ENCODE measurements around the gene ADCY2. TPM values are rescaled to one million over a fixed set of nuclear protein-coding genes. Genes with fewer than 3 reads are reported as not detected.

ADCY2 gene
- total RNA-seq, 5 donors from 2014 or later (not counting 1 experiment from before 2014, with no cell fraction given), result 0.23 to 0.32 TPM; not detected in 3

GRCh38 chr5:7585807-7586206 is 189.9 kb downstream of the ADCY2 start:
- H3K27me3 Mint-ChIP-seq, result no peaks in the 10 kb centered on the region
- Histone ChIP-seq H3K36me3 (ENCODE audit: control insufficient read depth in 2 of 2, extremely low read depth in 1 of 2, insufficient read depth in 1 of 2, low read length in 1 of 2) (no peaks in the 10 kb centered on the region), H3K4me1 (ENCODE audit: control insufficient read depth in 1 of 2, extremely low read depth in 1 of 2, insufficient read depth in 2 of 2, low read length in 2 of 2) (no peaks in the 10 kb centered on the region), H3K27me3 (replicated peaks in 1 of 2; ENCODE audit: control insufficient read depth in 2 of 2, extremely low read depth in 1 of 2, insufficient read depth in 2 of 2, low read length in 1 of 2) (no peaks in the 10 kb centered on the region), H3K27ac (ENCODE audit: low read length) (no peak overlapping the region), H3K9me3 (no peaks in the 10 kb centered on the region), H3K4me3 (ENCODE audit: control insufficient read depth in 1 of 2, extremely low read depth in 1 of 2, low read length in 1 of 2) (no peak overlapping the region)
- H3K4me3 Mint-ChIP-seq, result no peak overlapping the region
- no peaks in the 10 kb centered on the region for H3K36me3 Mint-ChIP-seq
- H3K9me3 Mint-ChIP-seq, result no peaks in the 10 kb centered on the region
- ChIA-PET CTCF (no interaction called here), POLR2A (no interaction called here)
- ATAC-seq (replicated peaks in 1 of 4), result no peak
- no CpG with 5 or more reads among the region's 3 CpGs for WGBS (ENCODE audit: insufficient coverage)
- H3K27ac Mint-ChIP-seq, result no peak overlapping the region
- DNase-seq, result no peak
- no peaks in the 10 kb centered on the region for H3K4me1 Mint-ChIP-seq

- Mint-ChIP-seq H3K4me3 (no peak overlapping the region), H3K27me3 (no peaks in the 10 kb centered on the region), H3K36me3 (no peaks in the 10 kb centered on the region), H3K4me1 (no peaks in the 10 kb centered on the region), H3K27ac (no peak overlapping the region), H3K9me3 (no peaks in the 10 kb centered on the region)
- no peak for DNase-seq
- no peak for ATAC-seq (replicated peaks in 1 of 4)
- Histone ChIP-seq H3K4me1 (ENCODE audit: control insufficient read depth in 1 of 2, extremely low read depth in 1 of 2, insufficient read depth in 2 of 2, low read length in 2 of 2) (no peaks in the 10 kb centered on the region), H3K27me3 (replicated peaks in 1 of 2; ENCODE audit: control insufficient read depth in 2 of 2, extremely low read depth in 1 of 2, insufficient read depth in 2 of 2, low read length in 1 of 2) (no peaks in the 10 kb centered on the region), H3K4me3 (ENCODE audit: control insufficient read depth in 1 of 2, extremely low read depth in 1 of 2, low read length in 1 of 2) (no peak overlapping the region), H3K36me3 (ENCODE audit: control insufficient read depth in 2 of 2, extremely low read depth in 1 of 2, insufficient read depth in 1 of 2, low read length in 1 of 2) (no peaks in the 10 kb centered on the region), H3K9me3 (no peaks in the 10 kb centered on the region), H3K27ac (ENCODE audit: low read length) (no peak overlapping the region)
- CTCF ChIA-PET, result no interaction called here
- POLR2A ChIA-PET, result no interaction called here
- 86% methylated on average over 8 of the region's 12 CpGs for WGBS (ENCODE audit: insufficient coverage)
Observed at GRCh38 chr5:7586480-7586879, 190.5 kb downstream of the ADCY2 start.

GRCh38 chr5:7589800-7590199 is 193.9 kb downstream of the ADCY2 start:
- no peak overlapping the region for H3K4me3 ChIP-seq (ENCODE audit: control insufficient read depth in 1 of 2, extremely low read depth in 1 of 2, low read length in 1 of 2)
- no peaks in the 10 kb centered on the region for H3K36me3 ChIP-seq (ENCODE audit: control insufficient read depth in 2 of 2, extremely low read depth in 1 of 2, insufficient read depth in 1 of 2, low read length in 1 of 2)
- Mint-ChIP-seq H3K36me3 (no peaks in the 10 kb centered on the region), H3K9me3 (peaks cover 0 to 7% (median 0%) of the 10 kb centered on the region in 3 donors), H3K27ac (no peak overlapping the region), H3K27me3 (peaks cover 0 to 4% of the 10 kb centered on the region in 2 donors), H3K4me3 (no peak overlapping the region), H3K4me1 (no peaks in the 10 kb centered on the region)
- H3K27ac ChIP-seq (ENCODE audit: low read length), result no peak overlapping the region
- no peak for DNase-seq
- ChIA-PET POLR2A (no interaction called here), CTCF (no interaction called here)
- H3K27me3 ChIP-seq (replicated peaks in 1 of 2; ENCODE audit: control insufficient read depth in 2 of 2, extremely low read depth in 1 of 2, insufficient read depth in 2 of 2, low read length in 1 of 2), result no peaks in the 10 kb centered on the region
- H3K4me1 ChIP-seq (ENCODE audit: control insufficient read depth in 1 of 2, extremely low read depth in 1 of 2, insufficient read depth in 2 of 2, low read length in 2 of 2), result no peaks in the 10 kb centered on the region
- no peaks in the 10 kb centered on the region for H3K9me3 ChIP-seq
- ATAC-seq (replicated peaks in 1 of 4), result no peak
- 85% methylated on average over 4 of the region's 5 CpGs for WGBS (ENCODE audit: insufficient coverage)

GRCh38 chr5:7592910-7593309 is 197.0 kb downstream of the ADCY2 start:
- no peak overlapping the region for H3K27ac Mint-ChIP-seq
- Histone ChIP-seq H3K27me3 (replicated peaks in 1 of 2; ENCODE audit: control insufficient read depth in 2 of 2, extremely low read depth in 1 of 2, insufficient read depth in 2 of 2, low read length in 1 of 2) (no peaks in the 10 kb centered on the region), H3K4me3 (ENCODE audit: control insufficient read depth in 1 of 2, extremely low read depth in 1 of 2, low read length in 1 of 2) (no peak overlapping the region), H3K9me3 (no peaks in the 10 kb centered on the region), H3K4me1 (ENCODE audit: control insufficient read depth in 1 of 2, extremely low read depth in 1 of 2, insufficient read depth in 2 of 2, low read length in 2 of 2) (no peaks in the 10 kb centered on the region), H3K27ac (ENCODE audit: low read length) (no peak overlapping the region), H3K36me3 (ENCODE audit: control insufficient read depth in 2 of 2, extremely low read depth in 1 of 2, insufficient read depth in 1 of 2, low read length in 1 of 2) (no peaks in the 10 kb centered on the region)
- no peak overlapping the region for H3K4me3 Mint-ChIP-seq
- H3K4me1 Mint-ChIP-seq, result no peaks in the 10 kb centered on the region
- peaks cover 0 to 7% (median 0%) of the 10 kb centered on the region in 3 donors for H3K9me3 Mint-ChIP-seq
- 0% methylated on average over 1 of the region's 6 CpGs for WGBS (ENCODE audit: insufficient coverage)
- H3K27me3 Mint-ChIP-seq, result peaks cover 2 to 4% of the 10 kb centered on the region in 2 donors
- DNase-seq (no peak), ATAC-seq (replicated peaks in 1 of 4) (no peak)
- no peaks in the 10 kb centered on the region for H3K36me3 Mint-ChIP-seq
- POLR2A ChIA-PET, result no interaction called here
- CTCF ChIA-PET, result no interaction called here

- H3K4me1 ChIP-seq (ENCODE audit: control insufficient read depth in 1 of 2, extremely low read depth in 1 of 2, insufficient read depth in 2 of 2, low read length in 2 of 2), result no peaks in the 10 kb centered on the region
- CTCF ChIA-PET, result no interaction called here
- no peaks in the 10 kb centered on the region for H3K36me3 Mint-ChIP-seq
- POLR2A ChIA-PET, result no interaction called here
- H3K36me3 ChIP-seq (ENCODE audit: control insufficient read depth in 2 of 2, extremely low read depth in 1 of 2, insufficient read depth in 1 of 2, low read length in 1 of 2), result no peaks in the 10 kb centered on the region
- H3K27me3 Mint-ChIP-seq, result peaks cover 3 to 4% of the 10 kb centered on the region in 2 donors
- no peak for ATAC-seq (replicated peaks in 1 of 4)
- no peak overlapping the region for H3K4me3 Mint-ChIP-seq
- WGBS (ENCODE audit: insufficient coverage), result 67% methylated on average over 5 of the region's 6 CpGs
- no peak for DNase-seq
- H3K27me3 ChIP-seq (replicated peaks in 1 of 2; ENCODE audit: control insufficient read depth in 2 of 2, extremely low read depth in 1 of 2, insufficient read depth in 2 of 2, low read length in 1 of 2), result no peaks in the 10 kb centered on the region
- no peak overlapping the region for H3K27ac ChIP-seq (ENCODE audit: low read length)
- no peak overlapping the region for H3K27ac Mint-ChIP-seq
- H3K4me3 ChIP-seq (ENCODE audit: control insufficient read depth in 1 of 2, extremely low read depth in 1 of 2, low read length in 1 of 2), result no peak overlapping the region
- no peaks in the 10 kb centered on the region for H3K9me3 ChIP-seq
- peaks cover 2 to 14% (median 7%) of the 10 kb centered on the region in 3 donors for H3K9me3 Mint-ChIP-seq
- H3K4me1 Mint-ChIP-seq, result no peaks in the 10 kb centered on the region
Observed at GRCh38 chr5:7597059-7597642, 201.2 kb downstream of the ADCY2 start.

- Mint-ChIP-seq H3K9me3 (peaks cover 2 to 4% (median 3%) of the 10 kb centered on the region in 3 donors), H3K27me3 (peaks cover 0 to 18% of the 10 kb centered on the region in 2 donors), H3K4me3 (no peak overlapping the region), H3K4me1 (no peaks in the 10 kb centered on the region), H3K27ac (no peak overlapping the region), H3K36me3 (no peaks in the 10 kb centered on the region)
- no peak for ATAC-seq (replicated peaks in 1 of 4)
- ChIA-PET POLR2A (no interaction called here), CTCF (no interaction called here)
- H3K27me3 ChIP-seq (replicated peaks in 1 of 2; ENCODE audit: control insufficient read depth in 2 of 2, extremely low read depth in 1 of 2, insufficient read depth in 2 of 2, low read length in 1 of 2), result peaks cover 0 to 2% of the 10 kb centered on the region in 2 experiments
- no peaks in the 10 kb centered on the region for H3K36me3 ChIP-seq (ENCODE audit: control insufficient read depth in 2 of 2, extremely low read depth in 1 of 2, insufficient read depth in 1 of 2, low read length in 1 of 2)
- DNase-seq, result no peak
- 72% methylated on average over 2 of the region's 4 CpGs for WGBS (ENCODE audit: insufficient coverage)
- H3K27ac ChIP-seq (ENCODE audit: low read length), result no peak overlapping the region
- no peaks in the 10 kb centered on the region for H3K9me3 ChIP-seq
- no peak overlapping the region for H3K4me3 ChIP-seq (ENCODE audit: control insufficient read depth in 1 of 2, extremely low read depth in 1 of 2, low read length in 1 of 2)
- H3K4me1 ChIP-seq (ENCODE audit: control insufficient read depth in 1 of 2, extremely low read depth in 1 of 2, insufficient read depth in 2 of 2, low read length in 2 of 2), result no peaks in the 10 kb centered on the region
Observed at GRCh38 chr5:7606840-7607465, 211.0 kb downstream of the ADCY2 start.

Measured in T-cell (primary cell).